Mesenteric fat pad (tissue), 1 donor: ENCODE measurements around the gene AREG. TPM values are rescaled to one million over a fixed set of nuclear protein-coding genes. Genes with fewer than 3 reads are reported as not detected.

ENCODE experiments used
- DNase-seq: peaks from one replicate; pipeline ENCODE4 v3.0.0-alpha.2; 2020; ENCODE audit warnings: low spot score
- total RNA-seq: library from RNA; stranded (reverse); fragmentation: NEBNext Ultra II Directional; extraction: Animal tissue kit (Norgen Biotek cat#: 25700); gene quantifications from one replicate; pipeline ENCODE4 v1.2.1, GENCODE V29; 2021
- donor health status: DM: yes; HTN: yes; CAD: no.

The AREG gene
- total RNA-seq, 1 donor from 2014 or later: 41.0 TPM

DNA sequence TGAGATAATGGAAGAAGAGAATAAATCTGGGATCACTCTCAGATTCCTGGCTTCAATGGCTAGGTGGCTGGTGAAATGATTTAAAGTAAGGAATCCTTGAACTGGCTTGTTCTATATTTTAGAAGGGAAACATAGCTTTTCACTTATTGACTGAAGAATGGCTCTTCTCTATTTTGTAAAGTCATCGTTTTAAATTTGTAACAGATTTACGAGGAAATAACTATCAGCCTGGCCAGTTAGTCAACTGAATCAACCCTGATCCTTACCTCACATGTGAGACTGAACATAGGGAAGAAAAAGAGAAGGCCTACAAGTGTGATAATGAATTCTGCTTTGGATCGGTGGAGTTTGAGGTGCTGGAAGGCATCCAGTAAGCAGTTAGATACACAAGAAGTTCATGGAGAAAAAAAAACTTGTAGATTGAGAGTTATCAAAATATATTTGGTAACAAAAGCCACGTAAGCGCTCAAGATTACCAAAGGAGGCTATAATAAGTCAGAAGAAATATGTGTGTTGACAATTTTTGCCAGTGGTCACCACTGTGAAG lies 12.0 kb downstream of the AREG start:
- DNase-seq: no peak

DNA sequence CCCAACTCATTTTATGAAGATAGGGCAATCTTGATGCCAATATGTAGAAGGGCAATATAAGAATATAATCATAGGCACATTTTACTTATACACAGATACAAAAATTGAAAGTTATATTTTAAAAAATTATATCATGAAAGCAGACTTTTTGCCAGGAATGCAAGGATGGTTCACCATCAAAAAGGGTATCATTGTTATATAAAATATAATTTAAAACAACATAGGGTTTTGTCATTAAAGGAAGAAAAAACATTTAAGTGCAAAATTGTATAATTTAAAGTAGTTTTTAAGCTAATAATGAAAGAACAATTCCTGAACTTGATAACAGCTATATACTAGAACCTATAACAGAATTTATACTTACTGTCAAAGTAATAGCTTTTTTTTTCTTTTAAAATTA lies 15.9 kb downstream of the AREG start:
- no peak for DNase-seq

DNA sequence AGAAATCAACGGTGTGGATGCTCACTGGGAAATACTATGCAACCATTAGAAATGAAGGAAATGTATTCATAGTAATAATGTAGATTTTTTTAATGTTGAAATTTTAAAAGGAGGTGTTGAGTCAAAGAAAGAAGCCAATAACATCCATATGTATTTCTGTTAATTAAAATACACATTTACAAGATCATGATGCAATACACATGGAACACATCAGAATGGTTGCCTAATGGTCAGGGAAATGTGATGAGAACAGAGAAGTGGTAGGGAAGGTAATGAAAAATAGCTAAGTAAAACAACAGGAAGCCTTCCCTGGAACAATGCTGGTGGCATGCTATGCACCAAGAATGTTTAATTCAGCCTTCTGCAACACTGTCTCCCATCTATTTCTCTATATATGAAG lies 18.2 kb downstream of the AREG start:
- DNase-seq: no peak

DNA sequence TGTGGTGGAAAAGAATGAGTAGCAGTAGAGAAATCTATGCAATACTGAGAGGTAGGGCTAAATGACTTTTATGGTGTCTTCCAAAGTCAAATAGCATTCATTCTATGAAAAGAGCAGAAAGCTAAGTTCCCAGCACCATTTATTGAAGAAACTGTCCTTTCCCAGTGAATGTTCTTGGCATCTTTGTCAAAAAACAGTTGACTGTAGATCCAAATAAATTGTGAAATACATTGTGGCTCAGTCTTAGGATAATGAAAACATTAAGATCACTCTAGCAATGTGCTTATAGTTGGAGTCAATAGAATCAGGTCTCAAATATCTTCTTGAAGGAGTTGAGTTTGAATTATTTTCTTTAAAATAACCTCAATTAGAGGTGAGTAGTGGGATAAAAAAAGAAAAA lies 19.4 kb downstream of the AREG start:
- DNase-seq: no peak

DNA sequence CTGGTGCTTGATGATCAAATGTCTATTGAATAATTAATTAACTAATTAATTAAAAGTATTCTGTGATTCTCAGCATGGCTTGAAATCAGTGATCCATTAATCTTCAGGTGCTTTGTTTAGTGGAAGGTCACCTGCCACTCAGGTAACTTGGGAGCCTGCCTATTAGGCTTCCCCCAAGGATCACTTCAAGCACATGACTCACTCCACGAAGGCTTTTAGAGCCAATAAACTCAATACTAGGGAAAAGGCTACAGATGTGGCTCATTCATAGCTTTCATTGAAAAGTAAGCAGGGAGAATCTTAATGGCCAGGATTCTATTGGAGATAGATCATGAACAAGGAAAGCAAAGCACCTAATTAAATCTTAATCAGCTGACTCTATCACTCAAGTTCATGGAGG lies 21.3 kb downstream of the AREG start:
- DNase-seq: no peak

DNA sequence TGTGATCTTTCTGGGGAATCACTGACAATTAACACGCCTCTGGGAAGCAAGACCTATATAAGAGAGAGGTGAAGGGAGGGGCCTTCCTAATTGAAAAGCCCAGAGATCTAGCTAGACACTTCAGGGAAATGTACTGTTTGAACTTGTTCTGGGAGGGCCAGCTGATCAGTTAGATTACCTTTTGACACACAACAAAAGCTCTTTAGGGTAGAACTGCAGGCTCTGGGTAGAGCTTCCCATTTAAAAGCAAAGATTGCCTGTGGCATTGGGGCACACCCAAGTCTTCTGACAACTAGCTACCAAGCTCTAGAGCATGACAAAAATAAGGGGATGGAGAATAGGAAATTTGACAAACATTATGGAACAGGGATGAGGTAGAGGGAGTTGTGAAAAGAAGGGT lies 26.3 kb downstream of the AREG start:
- no peak for DNase-seq

DNA sequence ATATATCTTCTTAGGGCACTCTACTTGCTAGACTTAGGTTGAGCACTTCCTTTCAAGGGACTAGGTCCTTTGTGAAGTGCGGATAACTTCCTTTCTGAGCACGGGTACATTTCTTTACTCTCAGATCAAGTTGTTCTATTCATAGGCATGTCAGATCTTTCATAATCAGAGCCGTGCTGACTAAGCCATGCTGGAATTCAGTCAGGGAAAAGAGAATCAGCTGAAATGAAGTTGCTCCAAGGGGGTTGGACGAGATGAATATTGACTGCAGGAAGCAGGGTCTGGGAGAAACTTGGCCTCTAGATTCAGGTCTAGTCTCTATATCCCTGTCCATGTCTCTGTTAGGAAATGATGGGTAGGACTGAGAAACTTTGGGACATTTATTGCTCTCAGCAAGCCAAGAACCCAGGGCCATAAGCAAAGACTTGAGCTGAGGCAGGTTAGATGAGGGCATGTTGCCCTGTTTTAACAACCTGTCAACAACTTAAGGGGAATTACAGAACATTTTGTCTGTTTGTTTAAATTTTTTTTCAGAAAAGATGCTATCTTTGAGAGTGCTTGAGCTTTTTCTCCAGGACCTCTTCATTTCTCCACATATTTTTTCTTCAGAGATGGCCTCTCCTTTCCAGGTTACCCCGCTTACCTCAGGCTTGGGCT lies 28.3 kb downstream of the AREG start:
- no peak for DNase-seq

DNA sequence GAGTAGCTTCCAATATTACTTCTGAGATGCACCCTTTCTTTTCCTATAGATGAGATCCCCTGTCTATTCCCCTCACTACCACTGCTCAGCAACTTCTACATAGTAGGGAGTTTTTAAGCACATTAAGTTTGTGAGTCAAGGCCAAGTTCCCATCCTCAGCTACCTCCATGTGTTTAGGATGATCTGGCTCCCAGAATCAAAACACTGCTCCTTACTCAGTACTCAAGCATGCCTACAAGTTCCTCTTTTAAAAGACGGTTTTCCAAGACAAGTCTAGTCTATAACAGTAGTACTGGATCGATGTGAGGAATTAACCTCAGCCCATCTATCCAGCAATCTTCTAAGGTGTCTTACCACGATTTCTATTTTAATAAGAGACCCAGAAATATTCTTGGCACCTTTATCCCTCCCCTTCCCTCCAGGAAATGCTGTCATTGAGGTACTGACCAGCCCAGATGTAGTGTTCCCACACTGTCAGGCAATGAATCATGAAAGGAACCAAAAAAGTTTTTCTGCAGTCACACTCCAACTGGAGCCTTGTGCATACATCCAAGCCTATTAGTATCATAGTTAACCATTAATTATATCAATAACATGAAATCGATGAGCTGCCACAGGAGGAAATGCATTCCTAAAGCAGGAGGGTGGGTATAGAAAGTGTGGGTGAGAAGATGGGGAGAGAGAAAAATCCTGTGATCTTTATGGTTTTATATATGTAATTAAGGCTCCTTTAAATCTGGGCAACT lies 29.6 kb downstream of the AREG start:
- DNase-seq: no peak

DNA sequence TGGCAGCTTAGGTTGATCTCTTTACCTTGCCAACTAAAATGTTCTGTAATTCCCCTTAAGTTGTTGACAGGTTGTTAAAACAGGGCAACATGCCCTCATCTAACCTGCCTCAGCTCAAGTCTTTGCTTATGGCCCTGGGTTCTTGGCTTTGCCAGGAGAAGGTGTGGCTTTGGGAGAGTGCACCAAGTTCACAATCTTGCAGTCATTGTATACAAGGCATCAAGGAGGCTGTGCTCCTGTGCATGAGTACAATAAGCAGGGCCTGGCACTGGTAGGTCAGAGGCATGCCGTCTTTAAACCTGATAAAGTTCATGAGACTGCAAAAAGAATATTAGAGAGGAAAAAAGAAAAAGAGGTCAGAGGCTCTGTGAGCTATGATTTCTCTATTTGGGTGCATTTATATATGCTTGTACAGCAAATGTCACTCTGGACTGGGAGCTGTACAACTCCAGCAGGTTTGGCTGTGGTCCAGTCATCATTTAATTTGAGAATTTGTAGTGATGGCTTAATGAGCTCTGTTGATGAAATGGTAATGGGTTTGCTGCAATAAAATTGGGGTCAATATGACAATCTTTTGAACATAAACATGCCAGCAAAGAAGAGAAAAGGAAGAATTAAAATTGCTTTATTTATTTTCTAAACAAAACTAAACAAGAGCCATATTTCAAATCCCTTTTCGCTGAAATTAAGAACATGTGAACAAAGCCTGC lies 30.3 kb downstream of the AREG start:
- DNase-seq: no peak

DNA sequence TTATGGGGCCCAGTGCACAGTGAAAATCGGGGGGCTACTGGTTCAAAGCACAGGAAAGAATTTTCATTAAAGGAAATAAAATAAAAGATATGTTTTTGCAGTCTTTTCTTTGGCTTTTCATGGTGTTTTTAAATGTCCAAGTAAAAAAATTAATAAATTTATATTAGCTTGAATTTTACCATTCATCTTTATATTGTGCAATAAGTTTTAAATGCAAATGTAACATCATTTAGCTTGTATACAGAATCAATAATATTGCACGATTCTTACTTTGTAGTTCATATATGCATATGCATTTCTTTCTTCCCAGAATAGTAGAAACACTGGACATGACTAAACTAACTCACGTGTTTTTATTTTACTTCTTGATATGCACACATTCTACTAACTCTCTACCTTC lies 31.0 kb downstream of the AREG start:
- no peak for DNase-seq

DNA sequence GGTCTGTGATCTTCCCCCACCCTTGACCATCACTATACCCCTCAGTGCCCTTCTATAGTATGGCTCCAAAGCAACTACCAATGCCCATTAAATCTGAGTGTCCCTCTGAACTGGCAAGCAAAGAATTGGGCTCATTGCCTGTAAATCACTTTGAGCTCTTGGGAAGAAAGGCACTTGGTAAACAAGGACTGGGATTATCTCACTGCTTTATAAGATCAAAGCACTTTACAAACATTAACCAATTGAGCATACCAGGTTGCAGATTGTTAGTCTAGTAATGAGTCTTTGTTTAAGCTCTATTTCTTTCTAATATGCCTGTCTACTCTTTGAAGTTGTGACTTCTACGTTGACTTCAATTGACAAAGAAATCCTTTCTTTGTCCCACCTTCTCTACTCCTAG lies 34.1 kb downstream of the AREG start:
- DNase-seq: no peak

DNA sequence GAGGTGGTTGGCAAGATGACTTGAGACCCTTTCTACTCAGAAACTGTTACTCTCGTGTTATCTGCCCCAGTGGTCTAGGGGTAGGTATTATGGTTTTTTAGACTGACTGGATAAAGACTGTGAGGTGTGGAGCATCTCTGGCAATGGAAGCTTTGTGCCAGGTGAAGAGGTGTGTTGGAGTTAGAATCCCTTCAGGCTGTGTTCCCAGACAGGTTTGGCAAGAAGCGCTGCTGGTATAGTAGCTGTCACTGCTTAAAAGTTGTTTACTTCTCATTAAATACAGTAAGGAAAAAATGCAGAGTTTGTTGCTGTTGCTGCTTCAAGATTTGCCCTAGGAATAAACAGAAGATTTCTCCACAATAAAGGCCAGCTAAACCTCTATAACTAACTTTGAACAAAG lies 35.3 kb downstream of the AREG start:
- DNase-seq: no peak

DNA sequence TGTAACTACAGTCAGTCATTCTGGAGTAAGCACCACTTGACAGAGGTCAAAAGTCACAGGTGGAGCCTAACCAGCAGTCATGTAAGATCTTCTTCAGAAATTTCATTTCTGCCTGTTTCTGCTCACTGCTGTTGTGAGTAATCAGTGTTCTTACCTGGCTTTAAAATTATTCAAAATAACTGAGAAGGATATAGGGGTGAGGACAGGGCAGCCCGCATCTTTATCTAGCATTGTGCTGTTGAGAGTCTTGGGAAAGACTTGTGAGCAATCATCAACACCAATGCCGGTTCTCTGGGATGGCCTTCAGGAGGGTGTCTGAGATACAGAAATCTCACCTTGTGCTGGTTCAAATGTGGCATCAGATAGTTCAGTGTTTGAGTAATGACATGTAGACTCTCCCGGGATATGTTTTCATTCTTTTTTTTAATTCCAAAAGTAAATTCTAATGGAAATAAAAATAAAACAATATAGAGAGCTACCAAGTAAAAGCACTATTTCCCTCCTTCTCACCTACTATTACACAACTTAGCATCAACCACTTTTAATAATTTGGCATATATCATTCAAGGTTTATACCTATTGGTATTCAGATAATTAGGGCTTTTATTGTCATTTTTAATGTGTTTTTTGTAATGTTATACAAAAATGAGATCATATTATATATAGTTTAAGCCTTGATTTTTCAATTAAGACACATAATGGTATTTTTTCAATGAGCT lies 37.1 kb downstream of the AREG start:
- no peak for DNase-seq

DNA sequence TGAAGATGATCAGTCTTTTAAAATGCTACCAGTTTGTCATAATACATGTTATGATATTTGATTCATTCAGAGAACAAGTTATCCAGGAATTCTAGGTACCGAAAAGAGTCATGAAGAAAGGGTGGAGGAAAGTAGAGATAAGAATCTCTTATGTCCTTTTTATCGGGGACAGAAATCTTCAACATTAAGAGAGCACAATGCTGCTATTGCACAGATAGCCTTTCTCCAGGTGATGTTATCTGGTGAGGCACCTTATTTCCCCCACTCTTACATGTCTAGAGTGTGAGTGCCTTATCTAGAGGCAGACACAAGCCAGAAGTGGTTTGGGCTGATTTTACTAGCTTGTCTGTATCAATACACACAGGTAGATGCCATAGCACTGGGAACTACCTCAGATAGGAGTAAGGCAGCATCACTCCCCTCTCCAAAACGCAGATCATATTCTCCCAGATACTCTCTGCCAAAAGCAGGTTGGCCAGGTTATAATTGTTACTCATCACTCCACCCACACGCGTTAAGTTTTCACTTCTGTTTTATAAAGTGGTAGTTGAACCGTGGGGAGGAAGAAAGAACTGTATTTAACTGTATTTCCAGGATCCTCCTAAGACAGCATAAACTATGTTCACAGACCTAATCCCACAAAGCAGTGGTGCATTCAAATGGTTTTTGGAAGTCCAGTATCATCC lies 38.4 kb downstream of the AREG start:
- DNase-seq: no peak

DNA sequence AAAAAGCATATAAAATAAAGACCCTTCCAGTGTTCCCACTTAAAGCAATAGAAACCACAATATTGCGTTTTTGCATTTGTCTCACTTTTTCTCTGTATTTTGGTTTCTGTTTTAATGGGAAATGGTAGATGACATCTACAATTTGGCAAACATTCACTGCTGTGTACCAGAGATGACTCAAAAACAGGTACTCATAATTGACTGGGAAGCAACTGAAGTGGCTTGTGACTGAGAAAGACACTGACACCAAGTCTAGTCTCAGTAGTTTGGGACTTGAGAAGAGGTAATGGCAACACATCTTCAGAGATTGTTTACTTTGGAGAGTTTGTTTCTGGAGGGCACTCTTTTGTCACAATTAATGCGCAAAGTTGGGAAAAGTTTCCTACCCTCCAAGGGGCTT lies 42.0 kb downstream of the AREG start:
- DNase-seq: no peak

DNA sequence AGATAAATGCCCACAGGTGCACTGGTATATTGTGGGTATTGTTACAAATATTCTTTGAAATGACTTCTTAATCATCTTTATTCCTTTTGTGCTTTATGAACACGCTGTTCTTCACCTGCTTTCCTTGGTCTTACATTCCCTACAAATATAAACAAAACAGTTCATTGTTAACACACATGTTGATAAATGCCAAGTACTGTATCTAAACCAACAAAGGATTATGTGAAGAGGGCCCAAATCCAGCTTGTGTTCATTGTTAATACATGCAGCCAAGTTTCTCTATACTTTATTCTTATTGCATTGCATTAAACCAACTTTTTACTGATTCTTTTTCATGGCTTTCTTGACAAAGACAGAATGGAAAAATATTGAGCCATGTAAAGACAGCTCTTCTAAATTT lies 42.8 kb downstream of the AREG start:
- no peak for DNase-seq

DNA sequence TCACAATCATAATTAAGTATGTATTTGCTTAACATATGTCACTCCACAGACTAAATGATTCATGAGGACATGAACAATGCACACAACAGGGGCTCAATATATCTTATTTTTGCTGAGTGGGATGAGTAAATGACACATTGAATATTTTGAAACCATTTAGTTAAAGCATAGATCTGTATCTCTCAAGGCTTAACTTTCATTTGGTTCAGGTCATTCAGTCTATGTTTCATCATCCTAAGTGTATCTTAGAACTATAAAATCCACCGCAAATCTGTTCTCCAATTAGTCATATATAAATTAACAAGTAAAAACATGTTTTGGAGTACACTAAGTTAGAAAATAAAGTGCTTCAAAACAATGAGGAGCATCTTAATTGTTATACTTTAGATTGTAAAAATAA lies 45.8 kb downstream of the AREG start:
- DNase-seq: no peak

DNA sequence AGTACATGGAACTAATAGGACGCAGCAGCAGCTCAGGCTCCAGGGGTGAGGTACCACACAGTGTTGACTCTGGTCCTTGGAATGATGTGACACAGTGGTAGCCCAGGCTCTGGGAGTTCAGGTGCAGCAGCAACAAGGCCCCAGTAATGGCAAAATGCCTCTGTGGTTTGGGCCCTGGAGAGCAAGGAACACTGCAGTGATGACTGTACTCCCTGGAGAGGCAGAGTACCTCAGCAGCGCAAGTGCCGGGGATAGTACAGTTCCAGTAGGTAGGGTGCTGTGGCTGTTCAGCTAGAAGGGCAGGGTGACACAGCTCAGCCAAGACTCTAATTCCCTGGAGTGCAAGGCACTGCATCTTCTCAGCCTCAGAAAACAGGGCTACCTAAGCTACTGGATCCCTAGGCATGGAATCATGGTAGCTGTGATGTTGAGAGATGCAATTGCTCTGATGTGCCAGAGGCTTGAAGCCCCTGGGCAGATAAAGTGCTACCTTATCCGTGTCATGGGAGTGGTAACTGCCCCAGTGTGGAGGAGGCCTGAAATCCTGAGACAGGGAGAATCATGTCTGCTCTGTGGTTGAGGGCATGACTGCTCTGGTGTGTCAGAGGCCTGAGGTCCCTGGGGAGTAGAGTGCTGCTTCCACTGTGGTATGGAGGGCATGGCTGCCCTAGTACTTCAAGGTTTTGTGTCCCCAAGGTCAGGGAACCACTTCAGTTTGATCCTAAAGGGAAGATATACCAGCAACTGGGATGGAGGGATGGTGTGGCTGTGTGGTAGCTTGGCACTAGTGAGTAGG lies 55.2 kb downstream of the AREG start:
- no peak for DNase-seq

DNA sequence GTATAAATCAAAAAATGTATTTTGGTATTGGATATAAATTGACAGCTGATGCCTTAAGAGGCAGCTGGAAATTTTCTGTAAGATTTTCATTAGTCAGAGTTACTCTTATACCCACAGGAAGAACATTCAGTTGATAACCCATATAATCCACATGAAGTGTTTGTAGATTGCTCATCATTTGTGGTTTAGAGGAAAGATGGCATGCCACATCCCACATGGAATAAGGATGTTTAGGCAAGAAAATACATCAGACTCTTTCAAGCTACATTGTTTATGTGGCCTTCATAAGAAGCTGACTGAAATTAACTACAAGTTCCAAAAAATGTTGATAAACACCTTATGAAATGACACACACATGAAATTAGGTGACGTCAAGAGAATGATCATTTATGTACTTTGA lies 56.6 kb downstream of the AREG start:
- no peak for DNase-seq

DNA sequence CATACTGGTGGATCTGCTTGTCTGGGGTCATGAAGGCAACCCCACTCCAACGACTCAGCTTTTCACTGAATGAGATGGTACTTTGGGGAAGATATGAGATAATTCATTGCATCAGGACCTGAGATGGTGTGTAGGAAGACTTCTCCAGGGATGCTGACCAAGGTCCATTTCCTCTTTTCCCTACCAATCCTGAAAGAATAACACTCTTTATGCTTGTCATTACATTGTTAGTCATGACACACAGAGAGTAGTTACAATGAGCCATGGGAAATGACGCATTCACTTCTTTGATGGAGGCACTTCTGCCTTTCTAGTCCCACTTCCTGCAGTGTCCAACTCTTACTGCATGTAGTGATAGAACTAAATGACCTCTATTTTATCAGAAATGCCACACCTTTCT lies 58.6 kb downstream of the AREG start:
- no peak for DNase-seq
